Prostate gland (tissue), 2 donors: Measurements from ENCODE around the gene NFATC1. TPM values are rescaled to one million over a fixed set of nuclear protein-coding genes. Genes with fewer than 3 reads are reported as not detected.

Experiments used
- DNase-seq: peaks from one replicate; pipeline ENCODE4 v3.0.0-alpha.2; 2019; ENCODE audit warnings: low spot score
- H3K27ac ChIP-seq, 2 donors: fragments of 200-600 bp; sonication (generic); 2 replicates each; pipeline ENCODE4 v1.5.1; 2017 to 2019
- H3K27me3 ChIP-seq: fragments of 200-600 bp; sonication (generic); replicated peaks from 2 replicates; pipeline ENCODE4 v1.5.1; 2019; ENCODE audit not compliant: insufficient read depth
- H3K36me3 ChIP-seq, 2 donors: fragments of 200-600 bp; sonication (generic); 1 replicate in 1 of 2; 2 replicates in 1 of 2; pipeline versions ENCODE4 v1.5.1 to v1.8.1; 2017 to 2019
- H3K4me1 ChIP-seq: fragments of 200-600 bp; sonication (generic); replicated peaks from 2 replicates; pipeline ENCODE4 v1.5.1; 2019
- H3K4me3 ChIP-seq, 2 donors: fragments of 200-600 bp; sonication (generic); 2 replicates each; pipeline ENCODE4 v1.5.1; 2017 to 2019
- H3K9me3 ChIP-seq: fragments of 200-600 bp; sonication (generic); 2 replicates; pipeline ENCODE4 v1.5.1; 2017
- POLR2A ChIP-seq: fragments of 450-650 bp; IDR thresholded peaks from one replicate; pipeline ENCODE4 v1.6.1; 2016; ENCODE audit warnings: antibody characterized with exemption, mild to moderate bottlenecking
- POLR2AphosphoS5 ChIP-seq: sonication (generic); formaldehyde crosslinking; IDR thresholded peaks from one replicate; pipeline ENCODE4 v1.6.1; 2017; ENCODE audit warnings: antibody characterized with exemption
- WGBS: methylation state at CpG from one replicate; pipeline ENCODE4 v1.1.5; 2018; 5-methylcytosine and 5-hydroxymethylcytosine counted together
- intact Hi-C: fragments of 100-400 bp; cut with DNase I; formaldehyde crosslinking; loops from one replicate; pipeline ENCODE4 v1.14.2; 2022
- total RNA-seq, 2 donors: library from RNA; depleted of rRNA; stranded (reverse); fragments of >200 nt; gene quantifications; one replicate each; pipeline ENCODE4 v1.1.0, GENCODE V29; 2016
- TF ChIP-seq, protein P1 (sequence below), 4 experiments: fragments of 200-600 bp in 2 of 4; fragments of 450-650 bp in 2 of 4; sonication (generic) in 2 of 4; IDR thresholded peaks; 1 replicate in 3 of 4; 2 replicates in 1 of 4; pipeline ENCODE4 v1.5.1; 2016 to 2019; ENCODE audit warnings: antibody characterized with exemption in 4 of 4, mild to moderate bottlenecking in 2 of 4, moderate library complexity in 2 of 4

Gene NFATC1
- total RNA-seq, 2 donors from 2014 or later, result 16.8 to 24.6 TPM

DNA sequence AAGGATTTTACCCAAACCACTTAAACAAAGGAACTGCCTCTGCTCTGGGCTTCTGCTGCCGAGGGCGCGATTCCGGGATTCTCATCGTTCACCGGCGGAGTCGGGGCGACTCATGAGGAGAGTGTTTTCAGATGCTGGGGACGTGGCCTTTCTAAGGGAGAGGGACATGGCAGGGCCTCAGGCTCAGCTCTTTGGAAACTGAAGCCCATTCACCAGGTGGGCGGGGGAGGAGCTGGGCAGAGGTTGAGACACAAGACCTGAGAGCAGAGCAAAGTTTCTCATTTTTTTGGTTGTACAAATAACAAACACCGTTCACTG lies 29.8 kb downstream of the NFATC1 start:
- TF ChIP-seq POLR2AphosphoS5 (no peak), POLR2A (no peak)
- TF ChIP-seq, protein P1, sequence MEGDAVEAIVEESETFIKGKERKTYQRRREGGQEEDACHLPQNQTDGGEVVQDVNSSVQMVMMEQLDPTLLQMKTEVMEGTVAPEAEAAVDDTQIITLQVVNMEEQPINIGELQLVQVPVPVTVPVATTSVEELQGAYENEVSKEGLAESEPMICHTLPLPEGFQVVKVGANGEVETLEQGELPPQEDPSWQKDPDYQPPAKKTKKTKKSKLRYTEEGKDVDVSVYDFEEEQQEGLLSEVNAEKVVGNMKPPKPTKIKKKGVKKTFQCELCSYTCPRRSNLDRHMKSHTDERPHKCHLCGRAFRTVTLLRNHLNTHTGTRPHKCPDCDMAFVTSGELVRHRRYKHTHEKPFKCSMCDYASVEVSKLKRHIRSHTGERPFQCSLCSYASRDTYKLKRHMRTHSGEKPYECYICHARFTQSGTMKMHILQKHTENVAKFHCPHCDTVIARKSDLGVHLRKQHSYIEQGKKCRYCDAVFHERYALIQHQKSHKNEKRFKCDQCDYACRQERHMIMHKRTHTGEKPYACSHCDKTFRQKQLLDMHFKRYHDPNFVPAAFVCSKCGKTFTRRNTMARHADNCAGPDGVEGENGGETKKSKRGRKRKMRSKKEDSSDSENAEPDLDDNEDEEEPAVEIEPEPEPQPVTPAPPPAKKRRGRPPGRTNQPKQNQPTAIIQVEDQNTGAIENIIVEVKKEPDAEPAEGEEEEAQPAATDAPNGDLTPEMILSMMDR (IDR thresholded peaks at IDR 0.05), result no peak
- no peak for DNase-seq
- Histone ChIP-seq H3K4me3 (no peak overlapping the region), H3K36me3 (no peaks in the 10 kb centered on the region), H3K9me3 (no peaks in the 10 kb centered on the region), H3K27me3 (no peaks in the 10 kb centered on the region), H3K4me1 (no peaks in the 10 kb centered on the region), H3K27ac (no peak overlapping the region)
- WGBS, result 82% methylated on average over 12 of the region's 12 CpGs
- intact Hi-C loops, result no loop called here

DNA sequence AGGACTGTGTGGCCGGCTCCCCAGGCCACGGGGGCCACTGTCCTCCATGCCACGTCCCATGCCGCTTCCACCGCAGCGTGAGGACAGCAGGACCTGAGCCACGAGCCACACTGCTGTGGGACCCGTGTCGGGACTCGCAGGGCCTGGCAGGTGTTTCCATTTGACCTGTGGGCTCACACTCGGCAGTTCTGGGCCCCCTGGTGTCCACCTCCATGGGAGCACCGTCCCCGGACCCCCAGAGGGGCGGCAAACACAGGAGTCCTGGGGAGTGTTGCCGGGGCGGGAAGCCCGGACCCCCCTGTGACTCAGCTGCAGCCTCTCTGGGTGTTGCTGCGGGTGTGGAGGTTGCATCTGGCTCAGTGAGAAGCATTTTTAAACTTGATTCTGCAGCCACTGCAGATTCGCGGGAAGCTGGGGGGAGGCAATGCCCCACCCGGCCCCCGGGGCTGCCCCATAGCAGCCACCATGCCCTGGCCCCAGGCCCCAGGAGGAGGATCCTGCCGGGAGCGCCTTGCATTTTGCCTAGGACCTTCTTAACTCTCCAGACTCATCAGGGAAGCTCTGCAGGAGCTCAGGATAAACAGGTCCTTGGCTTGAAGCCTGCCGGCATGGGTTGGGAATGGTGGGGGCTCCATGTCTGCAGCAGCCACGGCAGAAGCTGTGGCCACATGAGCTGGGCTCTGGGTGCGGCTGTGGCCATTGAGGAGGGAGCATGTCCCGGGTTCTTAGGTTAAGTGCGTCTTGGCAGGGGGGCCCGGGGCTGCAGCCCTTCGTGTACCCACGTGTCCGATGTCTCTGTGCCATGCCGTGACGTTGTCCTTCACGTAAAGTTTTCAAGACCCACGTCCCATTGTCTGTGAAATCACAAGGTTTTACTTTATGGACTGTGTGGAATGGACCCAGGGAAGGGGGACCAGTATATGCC lies 30.9 kb downstream of the NFATC1 start:
- DNase-seq, result no peak
- WGBS, result 80% methylated on average over 22 of the region's 37 CpGs
- no peaks in the 10 kb centered on the region for H3K4me1 ChIP-seq
- H3K4me3 ChIP-seq, result no peak overlapping the region
- no peak for TF ChIP-seq POLR2A
- TF ChIP-seq, protein P1 (IDR thresholded peaks at IDR 0.05), result no peak
- no peak for TF ChIP-seq POLR2AphosphoS5
- H3K9me3 ChIP-seq, result no peaks in the 10 kb centered on the region
- no peaks in the 10 kb centered on the region for H3K27me3 ChIP-seq
- intact Hi-C loops, result no loop called here
- H3K36me3 ChIP-seq, result no peaks in the 10 kb centered on the region
- H3K27ac ChIP-seq, result no peak overlapping the region

DNA sequence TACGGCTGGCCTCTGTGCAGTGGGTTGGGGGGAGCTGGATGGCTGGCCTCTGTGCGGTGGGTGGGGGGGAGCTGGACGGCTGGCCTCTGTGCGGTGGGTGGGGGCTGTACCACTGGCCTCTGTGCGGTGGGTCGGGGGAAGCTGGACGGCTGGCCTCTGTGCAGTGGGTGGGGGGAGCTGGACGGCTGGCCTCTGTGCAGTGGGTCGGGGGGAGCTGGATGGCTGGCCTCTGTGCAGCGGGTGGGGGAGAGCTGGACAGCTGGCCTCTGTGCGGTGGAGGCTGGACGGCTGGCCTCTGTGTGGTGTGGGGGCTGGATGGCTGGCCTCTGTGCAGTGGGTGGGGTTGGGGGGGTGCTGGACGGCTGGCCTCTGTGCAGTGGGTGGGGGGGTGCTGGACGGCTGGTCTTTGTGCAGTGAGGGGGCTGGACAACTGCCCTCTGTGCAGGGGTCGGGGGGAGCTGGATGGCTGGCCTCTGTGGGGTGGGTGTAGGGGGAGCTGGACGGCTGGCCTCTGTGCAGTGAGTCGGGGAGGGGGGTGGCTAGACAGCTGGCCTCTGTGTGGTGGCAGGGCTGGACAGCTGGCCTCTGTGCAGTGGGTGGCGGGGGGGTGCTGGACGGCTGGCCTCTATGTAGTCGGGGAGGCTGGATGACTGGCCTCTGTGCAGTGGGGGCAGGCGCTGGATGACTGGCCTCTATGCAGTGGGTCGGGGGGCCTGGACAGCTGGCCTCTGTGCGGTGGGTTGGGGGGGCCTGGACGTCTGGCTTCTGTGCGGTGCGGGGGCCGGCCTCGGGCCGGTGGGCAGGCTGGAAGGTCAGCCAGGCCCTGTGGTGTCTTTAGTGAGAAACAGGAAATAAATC lies 31.9 kb downstream of the NFATC1 start:
- DNase-seq, result no peak
- Histone ChIP-seq H3K4me3 (no peak overlapping the region), H3K36me3 (no peaks in the 10 kb centered on the region), H3K9me3 (no peaks in the 10 kb centered on the region), H3K4me1 (no peaks in the 10 kb centered on the region), H3K27me3 (no peaks in the 10 kb centered on the region), H3K27ac (no peak overlapping the region)
- WGBS, result 88% methylated on average over 26 of the region's 29 CpGs
- TF ChIP-seq, protein P1 (IDR thresholded peaks at IDR 0.05), result no peak
- TF ChIP-seq POLR2A, result no peak
- TF ChIP-seq POLR2AphosphoS5, result no peak
- intact Hi-C loops, result no loop called here

DNA sequence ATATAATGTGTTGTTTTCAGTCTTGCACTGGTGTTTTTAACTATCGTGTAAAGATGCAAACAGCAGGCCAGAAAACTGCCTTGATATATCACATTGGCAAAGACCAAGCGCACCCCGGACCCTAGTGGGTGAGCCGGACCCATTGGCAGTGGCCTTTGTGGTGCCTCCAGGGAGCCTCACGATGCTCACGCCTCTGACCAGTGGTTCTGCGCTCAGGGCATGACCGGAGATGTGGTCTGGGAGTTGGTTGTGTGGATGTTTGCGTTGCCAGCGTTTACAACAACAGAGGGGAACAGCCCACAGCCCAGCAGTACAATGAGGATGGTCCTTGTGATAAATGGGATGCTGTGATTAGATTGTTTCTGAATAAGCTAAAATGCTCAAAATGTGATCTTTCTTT lies 32.6 kb downstream of the NFATC1 start:
- H3K36me3 ChIP-seq, result no peaks in the 10 kb centered on the region
- TF ChIP-seq POLR2A, result no peak
- intact Hi-C loops, result no loop called here
- no peak overlapping the region for H3K27ac ChIP-seq
- no peak overlapping the region for H3K4me3 ChIP-seq
- no peaks in the 10 kb centered on the region for H3K4me1 ChIP-seq
- no peaks in the 10 kb centered on the region for H3K27me3 ChIP-seq
- DNase-seq, result no peak
- 86% methylated on average over 10 of the region's 10 CpGs for WGBS
- no peaks in the 10 kb centered on the region for H3K9me3 ChIP-seq

DNA sequence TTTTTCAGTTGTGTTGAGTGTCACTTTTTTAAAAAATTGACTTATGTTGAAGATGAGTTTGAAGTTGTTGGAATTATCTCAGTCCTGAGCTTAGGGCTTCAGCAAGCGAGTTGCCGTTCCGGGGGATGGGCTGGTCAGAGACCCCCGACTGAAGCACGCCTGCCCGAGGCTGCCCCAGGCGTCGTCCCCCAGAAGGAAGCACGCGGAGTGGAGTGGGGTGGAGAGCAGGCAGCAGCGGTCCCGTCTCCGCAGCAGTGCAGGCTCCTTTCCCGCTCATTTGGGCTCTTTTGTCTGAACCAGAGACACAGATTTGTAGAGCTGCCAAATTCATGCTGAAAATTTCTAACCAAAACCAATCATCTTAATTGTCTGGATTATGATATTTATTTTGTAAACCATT lies 33.7 kb downstream of the NFATC1 start:
- Histone ChIP-seq H3K9me3 (no peaks in the 10 kb centered on the region), H3K27me3 (no peaks in the 10 kb centered on the region), H3K27ac (no peak overlapping the region), H3K4me3 (no peak overlapping the region), H3K36me3 (no peaks in the 10 kb centered on the region), H3K4me1 (no peaks in the 10 kb centered on the region)
- intact Hi-C loops, result no loop called here
- no peak for DNase-seq
- TF ChIP-seq, protein P1 (IDR thresholded peaks at IDR 0.05), result no peak
- no peak for TF ChIP-seq POLR2A
- no peak for TF ChIP-seq POLR2AphosphoS5
- 91% methylated on average over 14 of the region's 14 CpGs for WGBS
